ENCODE data around the gene SMIM3. TPM values are rescaled to one million over a fixed set of nuclear protein-coding genes. Genes with fewer than 3 reads are reported as not detected.

Gene SMIM3
- total and polyA plus RNA-seq, 4 experiments from 2014 or later: 7.9 to 19.7 (median 13.7) TPM

GRCh38 chr5:150757087-150757649 lies 21.4 kb upstream of the SMIM3 start:
- H3K27me3 ChIP-seq (ENCODE audit: insufficient read depth, low read length): no peaks in the 10 kb centered on the region
- H3K4me3 Mint-ChIP-seq: peak overlapping the region; percentile 3 to 69 (median 28)
- H3K4me1 Mint-ChIP-seq: peaks cover 32 to 45% (median 39%) of the 10 kb centered on the region in 4 donors
- peaks cover 27% of the 10 kb centered on the region for H3K36me3 ChIP-seq (ENCODE audit: insufficient read depth, low read length)
- peaks cover 34% of the 10 kb centered on the region for H3K4me1 ChIP-seq (ENCODE audit: insufficient read depth, low read length)
- H3K4me3 ChIP-seq (ENCODE audit: low read length in 2 of 2): no peak overlapping the region
- H3K36me3 Mint-ChIP-seq: peaks cover 30 to 38% of the 10 kb centered on the region in 2 donors
- peak overlapping the region; percentile 94 for H3K27ac ChIP-seq (ENCODE audit: low read depth, low read length)
- ChIA-PET POLR2A (ENCODE audit: partially characterized antibody) (interaction anchor here (2.6 to 3.9 kb wide), 4 partner anchors 21 to 89 kb away, joined by 21 to 50 read pairs (median 36); partner anchors contain the start of genes IRGM, RBM22 and SMIM3), CTCF (ENCODE audit: partially characterized antibody) (interaction anchor here (4.4 to 11.0 kb wide), 3 partner anchors 22 to 56 kb away, joined by 15 to 87 read pairs (median 33); partner anchors contain the start of genes RBM22 and SMIM3)
- H3K27ac Mint-ChIP-seq: peak overlapping the region in 4 of 7 donors; percentile 25 to 94 (median 58)
- no peaks in the 10 kb centered on the region for H3K27me3 Mint-ChIP-seq
- no peaks in the 10 kb centered on the region for H3K9me3 Mint-ChIP-seq
- intact Hi-C loops (cut with micrococcal nuclease): no loop called here
- DNase-seq: no peak
- no peaks in the 10 kb centered on the region for H3K9me3 ChIP-seq (ENCODE audit: control insufficient read depth in 1 of 2, low read length in 2 of 2)

- Mint-ChIP-seq H3K27me3 (no peaks in the 10 kb centered on the region), H3K27ac (no peak overlapping the region), H3K9me3 (no peaks in the 10 kb centered on the region), H3K4me3 (no peak overlapping the region), H3K36me3 (peaks cover 25 to 30% of the 10 kb centered on the region in 2 donors), H3K4me1 (peaks cover 29 to 41% (median 37%) of the 10 kb centered on the region in 4 donors)
- Histone ChIP-seq H3K27me3 (ENCODE audit: insufficient read depth, low read length) (no peaks in the 10 kb centered on the region), H3K9me3 (ENCODE audit: control insufficient read depth in 1 of 2, low read length in 2 of 2) (no peaks in the 10 kb centered on the region), H3K4me1 (ENCODE audit: insufficient read depth, low read length) (peaks cover 29% of the 10 kb centered on the region), H3K4me3 (ENCODE audit: low read length in 2 of 2) (peak overlapping the region; percentile 78 to 88), H3K27ac (ENCODE audit: low read depth, low read length) (peak overlapping the region; percentile 94), H3K36me3 (ENCODE audit: insufficient read depth, low read length) (peaks cover 26% of the 10 kb centered on the region)
- no peak for DNase-seq
- ChIA-PET CTCF (ENCODE audit: partially characterized antibody) (interaction anchor here (1.1 to 11.0 kb wide), 5 partner anchors 21 to 89 kb away, joined by 3 to 87 read pairs (median 15); partner anchors contain the start of genes RBM22 and SMIM3), POLR2A (ENCODE audit: partially characterized antibody) (interaction anchor here (0.6 to 3.9 kb wide), 14 partner anchors 8 to 455 kb away, joined by 3 to 50 read pairs (median 4); partner anchors contain the start of genes IRGM, RBM22, RPS14 and SMIM3)
- intact Hi-C loops (cut with micrococcal nuclease): loop anchor here (1.0 to 2.0 kb wide), 7 partner anchors 20 to 495 kb away; partner anchors contain the start of genes GM2A, RBM22 and SMIM3
Observed at GRCh38 chr5:150758203-150758530, 20.4 kb upstream of the SMIM3 start.

- no peak within 1 kb of the TSS for H3K27ac Mint-ChIP-seq
- CTCF ChIA-PET (ENCODE audit: partially characterized antibody): interaction anchor here (1.1 to 11.0 kb wide), 6 partner anchors 20 to 300 kb away, joined by 3 to 87 read pairs (median 10); partner anchors contain the start of genes RBM22 and SMIM3
- DNase-seq: peak; percentile 94 to 97 (median 96)
- H3K4me1 Mint-ChIP-seq: peaks cover 24 to 36% (median 32%) of the 10 kb centered on the region in 4 donors
- H3K4me3 Mint-ChIP-seq: peak within 1 kb of the TSS in 1 of 8 donors; percentile 7
- H3K9me3 ChIP-seq (ENCODE audit: control insufficient read depth in 1 of 2, low read length in 2 of 2): no peaks in the 10 kb centered on the region
- peak within 1 kb of the TSS; percentile 94 for H3K27ac ChIP-seq (ENCODE audit: low read depth, low read length)
- H3K36me3 ChIP-seq (ENCODE audit: insufficient read depth, low read length): peaks cover 21% of the 10 kb centered on the region
- POLR2A ChIA-PET (ENCODE audit: partially characterized antibody): interaction anchor here (0.6 to 3.9 kb wide), 17 partner anchors 8 to 455 kb away, joined by 3 to 50 read pairs (median 4); partner anchors contain the start of genes CD74, IRGM, RBM22 and RPS14
- H3K36me3 Mint-ChIP-seq: peaks cover 20 to 24% of the 10 kb centered on the region in 2 donors
- H3K4me1 ChIP-seq (ENCODE audit: insufficient read depth, low read length): peaks cover 29% of the 10 kb centered on the region
- H3K27me3 Mint-ChIP-seq: no peaks in the 10 kb centered on the region
- H3K27me3 ChIP-seq (ENCODE audit: insufficient read depth, low read length): no peaks in the 10 kb centered on the region
- H3K4me3 ChIP-seq (ENCODE audit: low read length in 2 of 2): peak within 1 kb of the TSS; percentile 78 to 88
- intact Hi-C loops (cut with micrococcal nuclease): loop anchor here (1.0 to 2.0 kb wide), 7 partner anchors 20 to 494 kb away; partner anchors contain the start of genes GM2A, RBM22 and SMIM3
- no peaks in the 10 kb centered on the region for H3K9me3 Mint-ChIP-seq
Observed at GRCh38 chr5:150758531-150759333, 19.8 kb upstream of the SMIM3 start, which contains the start of gene DCTN4. TSS of gene DCTN4 (minus strand) at chr5:150759017. CDS start at chr5:150758993, 24 bp downstream.

GRCh38 chr5:150759334-150759583 lies 19.3 kb upstream of the SMIM3 start:
- no peaks in the 10 kb centered on the region for H3K27me3 ChIP-seq (ENCODE audit: insufficient read depth, low read length)
- POLR2A ChIA-PET (ENCODE audit: partially characterized antibody): interaction anchor here (0.8 to 3.9 kb wide), 11 partner anchors 17 to 347 kb away, joined by 3 to 50 read pairs (median 5); partner anchors contain the start of genes CD74, IRGM, RBM22 and RPS14
- no peak overlapping the region for H3K4me3 Mint-ChIP-seq
- no peak for DNase-seq
- H3K27ac ChIP-seq (ENCODE audit: low read depth, low read length): peak overlapping the region; percentile 94
- no peaks in the 10 kb centered on the region for H3K9me3 ChIP-seq (ENCODE audit: control insufficient read depth in 1 of 2, low read length in 2 of 2)
- H3K36me3 Mint-ChIP-seq: peaks cover 14 to 19% of the 10 kb centered on the region in 2 donors
- no peaks in the 10 kb centered on the region for H3K9me3 Mint-ChIP-seq
- CTCF ChIA-PET (ENCODE audit: partially characterized antibody): interaction anchor here (1.1 to 11.0 kb wide), 6 partner anchors 20 to 300 kb away, joined by 3 to 87 read pairs (median 10); partner anchors contain the start of genes RBM22 and SMIM3
- H3K4me3 ChIP-seq (ENCODE audit: low read length in 2 of 2): peak overlapping the region; percentile 78 to 88
- H3K27me3 Mint-ChIP-seq: no peaks in the 10 kb centered on the region
- intact Hi-C loops (cut with micrococcal nuclease): loop anchor here (2.0 kb wide), 1 partner anchor 494 kb away; the partner anchor contains the start of gene GM2A
- no peak overlapping the region for H3K27ac Mint-ChIP-seq
- H3K4me1 Mint-ChIP-seq: peaks cover 21 to 31% (median 27%) of the 10 kb centered on the region in 4 donors
- peaks cover 26% of the 10 kb centered on the region for H3K4me1 ChIP-seq (ENCODE audit: insufficient read depth, low read length)
- H3K36me3 ChIP-seq (ENCODE audit: insufficient read depth, low read length): peaks cover 15% of the 10 kb centered on the region

GRCh38 chr5:150762211-150762610 lies 16.3 kb upstream of the SMIM3 start:
- CTCF ChIA-PET (ENCODE audit: partially characterized antibody): interaction anchor here (1.6 to 11.0 kb wide), 3 partner anchors 17 to 85 kb away, joined by 3 to 87 read pairs (median 33); partner anchors contain the start of genes RBM22 and SMIM3
- Mint-ChIP-seq H3K27ac (no peak overlapping the region), H3K9me3 (no peaks in the 10 kb centered on the region), H3K4me3 (no peak overlapping the region), H3K27me3 (no peaks in the 10 kb centered on the region), H3K4me1 (peaks cover 6 to 13% (median 10%) of the 10 kb centered on the region in 4 donors), H3K36me3 (peaks cover 0 to under 1% of the 10 kb centered on the region in 2 donors)
- H3K36me3 ChIP-seq (ENCODE audit: insufficient read depth, low read length): no peaks in the 10 kb centered on the region
- H3K27ac ChIP-seq (ENCODE audit: low read depth, low read length): no peak overlapping the region
- peaks cover 16% of the 10 kb centered on the region for H3K4me1 ChIP-seq (ENCODE audit: insufficient read depth, low read length)
- POLR2A ChIA-PET (ENCODE audit: partially characterized antibody): interaction anchor here (1.4 to 1.5 kb wide), 2 partner anchors 16 to 62 kb away, joined by 4 read pairs; partner anchors contain the start of genes RBM22 and SMIM3
- no peaks in the 10 kb centered on the region for H3K27me3 ChIP-seq (ENCODE audit: insufficient read depth, low read length)
- intact Hi-C loops (cut with micrococcal nuclease): no loop called here
- no peak overlapping the region for H3K4me3 ChIP-seq (ENCODE audit: low read length in 2 of 2)
- no peak for DNase-seq
- H3K9me3 ChIP-seq (ENCODE audit: control insufficient read depth in 1 of 2, low read length in 2 of 2): no peaks in the 10 kb centered on the region

- Histone ChIP-seq H3K4me1 (ENCODE audit: insufficient read depth, low read length) (peaks cover 7% of the 10 kb centered on the region), H3K27me3 (ENCODE audit: insufficient read depth, low read length) (no peaks in the 10 kb centered on the region), H3K36me3 (ENCODE audit: insufficient read depth, low read length) (no peaks in the 10 kb centered on the region), H3K4me3 (ENCODE audit: low read length in 2 of 2) (no peak overlapping the region), H3K9me3 (ENCODE audit: control insufficient read depth in 1 of 2, low read length in 2 of 2) (no peaks in the 10 kb centered on the region), H3K27ac (ENCODE audit: low read depth, low read length) (no peak overlapping the region)
- no peaks in the 10 kb centered on the region for H3K27me3 Mint-ChIP-seq
- intact Hi-C loops (cut with micrococcal nuclease): no loop called here
- ChIA-PET POLR2A (ENCODE audit: partially characterized antibody) (interaction anchor here (1.5 kb wide), 1 partner anchor 63 kb away, joined by 4 read pairs; the partner anchor contains the start of gene RBM22), CTCF (ENCODE audit: partially characterized antibody) (interaction anchor here (1.3 to 11.0 kb wide), 5 partner anchors 16 to 84 kb away, joined by 3 to 87 read pairs (median 4); partner anchors contain the start of genes RBM22 and SMIM3)
- H3K36me3 Mint-ChIP-seq: no peaks in the 10 kb centered on the region
- H3K4me3 Mint-ChIP-seq: no peak overlapping the region
- DNase-seq: no peak
- H3K9me3 Mint-ChIP-seq: no peaks in the 10 kb centered on the region
- no peak overlapping the region for H3K27ac Mint-ChIP-seq
- peaks cover 3 to 10% (median 7%) of the 10 kb centered on the region in 4 donors for H3K4me1 Mint-ChIP-seq
Observed at GRCh38 chr5:150763023-150763769, 15.4 kb upstream of the SMIM3 start.

All from CD4-positive, alpha-beta memory T cell (primary cell).